ENCODE results near the gene COL8A2. TPM values are rescaled to one million over a fixed set of nuclear protein-coding genes. Genes with fewer than 3 reads are reported as not detected.

COL8A2 gene
- total RNA-seq, 1 experiment from 2014 or later = 0.24 TPM

DNA sequence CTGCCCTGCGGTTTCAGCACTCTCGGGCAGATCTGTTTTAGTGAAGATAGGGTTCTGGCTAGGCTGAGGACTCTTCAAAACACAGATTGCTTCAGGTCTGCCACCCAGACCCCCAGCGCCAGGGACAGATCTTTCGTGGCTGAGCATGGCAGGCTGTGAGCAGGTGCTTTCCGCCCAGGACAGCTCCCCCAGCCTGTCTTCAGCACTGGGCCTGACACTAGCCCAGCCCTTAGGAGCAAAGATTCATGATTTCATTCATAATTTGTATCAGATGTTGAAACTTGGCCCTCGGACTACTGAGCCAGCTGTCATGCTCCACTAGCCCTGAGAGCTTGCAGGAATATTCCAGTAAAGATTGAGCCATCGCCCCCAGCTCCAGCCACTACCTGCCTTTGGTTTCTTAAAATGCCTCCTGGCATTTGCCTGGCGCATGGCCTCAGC lies 30.4 kb downstream of the COL8A2 start:
- TF ChIP-seq, protein P1, sequence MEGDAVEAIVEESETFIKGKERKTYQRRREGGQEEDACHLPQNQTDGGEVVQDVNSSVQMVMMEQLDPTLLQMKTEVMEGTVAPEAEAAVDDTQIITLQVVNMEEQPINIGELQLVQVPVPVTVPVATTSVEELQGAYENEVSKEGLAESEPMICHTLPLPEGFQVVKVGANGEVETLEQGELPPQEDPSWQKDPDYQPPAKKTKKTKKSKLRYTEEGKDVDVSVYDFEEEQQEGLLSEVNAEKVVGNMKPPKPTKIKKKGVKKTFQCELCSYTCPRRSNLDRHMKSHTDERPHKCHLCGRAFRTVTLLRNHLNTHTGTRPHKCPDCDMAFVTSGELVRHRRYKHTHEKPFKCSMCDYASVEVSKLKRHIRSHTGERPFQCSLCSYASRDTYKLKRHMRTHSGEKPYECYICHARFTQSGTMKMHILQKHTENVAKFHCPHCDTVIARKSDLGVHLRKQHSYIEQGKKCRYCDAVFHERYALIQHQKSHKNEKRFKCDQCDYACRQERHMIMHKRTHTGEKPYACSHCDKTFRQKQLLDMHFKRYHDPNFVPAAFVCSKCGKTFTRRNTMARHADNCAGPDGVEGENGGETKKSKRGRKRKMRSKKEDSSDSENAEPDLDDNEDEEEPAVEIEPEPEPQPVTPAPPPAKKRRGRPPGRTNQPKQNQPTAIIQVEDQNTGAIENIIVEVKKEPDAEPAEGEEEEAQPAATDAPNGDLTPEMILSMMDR (conservative IDR thresholded peaks at IDR 0.05; ENCODE audit: low read depth, low read length) = no peak
- no peak for TF ChIP-seq EZH2 (IDR thresholded peaks at IDR 0.05; ENCODE audit: borderline replicate concordance, low read depth, low read length, poor library complexity, severe bottlenecking)
- Histone ChIP-seq H3K27ac (ENCODE audit: low read depth, low read length, poor library complexity, severe bottlenecking) (peak overlapping the region; percentile 15), H3K4me3 (ENCODE audit: low read depth, low read length, poor library complexity, severe bottlenecking) (no peak overlapping the region), H3K27me3 (replicated peaks; ENCODE audit: insufficient read depth, low read depth, low read length, poor library complexity) (no peaks in the 10 kb centered on the region), H3K36me3 (ENCODE audit: insufficient read depth, low read length, poor library complexity, severe bottlenecking) (peaks cover 62% of the 10 kb centered on the region), H3K4me1 (ENCODE audit: insufficient read depth, low read length, poor library complexity, severe bottlenecking) (peaks cover 7% of the 10 kb centered on the region), H3K9me3 (ENCODE audit: low read depth, low read length, poor library complexity, severe bottlenecking) (no peaks in the 10 kb centered on the region)
- ChIA-PET CTCF (no interaction called here), POLR2A (ENCODE audit: low non-redundant PET) (no interaction called here)
- no peak for DNase-seq (ENCODE audit: low spot score)
- BruUV-seq (replicated peaks) = no TSS peak
- intact Hi-C loops (cut with micrococcal nuclease; ENCODE audit: unreplicated experiment) = loop anchor here (5.0 kb wide), 2 partner anchors 38 to 93 kb away; no protein-coding TSS in a partner anchor

DNA sequence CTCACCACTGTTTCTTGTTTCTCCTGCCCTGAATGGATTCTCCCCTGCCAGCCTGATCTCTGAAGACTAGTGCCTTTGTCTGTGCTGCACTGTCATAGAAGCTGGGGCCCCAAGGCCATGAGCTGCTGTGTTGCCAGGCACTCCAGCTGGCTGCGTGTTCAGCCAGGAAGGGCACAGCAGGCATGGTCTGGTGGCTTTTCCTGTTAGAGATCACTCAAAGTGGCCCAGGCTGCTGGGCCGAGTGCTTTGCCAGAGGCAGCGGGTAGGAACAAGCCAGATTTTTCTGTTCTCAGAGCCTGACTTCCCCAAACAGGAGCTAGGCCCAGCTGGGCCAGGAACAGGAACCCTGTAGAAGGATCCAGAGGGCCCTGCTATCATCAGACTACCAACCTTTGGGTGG lies 31.1 kb downstream of the COL8A2 start:
- H3K36me3 ChIP-seq (ENCODE audit: insufficient read depth, low read length, poor library complexity, severe bottlenecking) = peaks cover 62% of the 10 kb centered on the region
- H3K4me1 ChIP-seq (ENCODE audit: insufficient read depth, low read length, poor library complexity, severe bottlenecking) = peaks cover 7% of the 10 kb centered on the region
- no peak overlapping the region for H3K4me3 ChIP-seq (ENCODE audit: low read depth, low read length, poor library complexity, severe bottlenecking)
- no peak for DNase-seq (ENCODE audit: low spot score)
- peak overlapping the region; percentile 10 for H3K27ac ChIP-seq (ENCODE audit: low read depth, low read length, poor library complexity, severe bottlenecking)
- no peaks in the 10 kb centered on the region for H3K27me3 ChIP-seq (replicated peaks; ENCODE audit: insufficient read depth, low read depth, low read length, poor library complexity)
- TF ChIP-seq EZH2 (IDR thresholded peaks at IDR 0.05; ENCODE audit: borderline replicate concordance, low read depth, low read length, poor library complexity, severe bottlenecking) = no peak
- TF ChIP-seq, protein P1 (conservative IDR thresholded peaks at IDR 0.05; ENCODE audit: low read depth, low read length) = no peak
- ChIA-PET POLR2A (ENCODE audit: low non-redundant PET) (no interaction called here), CTCF (no interaction called here)
- no TSS peak for BruUV-seq (replicated peaks)
- intact Hi-C loops (cut with micrococcal nuclease; ENCODE audit: unreplicated experiment) = no loop called here
- H3K9me3 ChIP-seq (ENCODE audit: low read depth, low read length, poor library complexity, severe bottlenecking) = no peaks in the 10 kb centered on the region

DNA sequence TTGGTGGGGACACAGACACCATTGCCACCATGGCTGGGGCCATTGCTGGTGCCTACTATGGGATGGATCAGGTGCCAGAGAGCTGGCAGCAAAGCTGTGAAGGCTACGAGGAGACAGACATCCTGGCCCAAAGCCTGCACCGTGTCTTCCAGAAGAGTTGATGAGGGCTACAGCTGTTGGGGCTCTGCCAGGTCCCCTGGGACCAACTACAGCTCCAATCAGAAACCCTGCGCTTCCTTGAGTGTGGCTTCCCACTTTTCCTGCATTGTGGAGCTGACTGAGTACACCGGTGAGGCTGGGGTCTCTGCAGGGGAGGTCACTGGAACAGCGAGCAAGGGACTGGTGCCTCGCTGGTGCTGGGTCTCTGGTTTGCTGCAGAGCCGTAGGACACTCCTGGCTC lies 31.8 kb downstream of the COL8A2 start:
- Histone ChIP-seq H3K4me1 (ENCODE audit: insufficient read depth, low read length, poor library complexity, severe bottlenecking) (peaks cover 7% of the 10 kb centered on the region), H3K4me3 (ENCODE audit: low read depth, low read length, poor library complexity, severe bottlenecking) (no peak overlapping the region), H3K36me3 (ENCODE audit: insufficient read depth, low read length, poor library complexity, severe bottlenecking) (peaks cover 62% of the 10 kb centered on the region), H3K9me3 (ENCODE audit: low read depth, low read length, poor library complexity, severe bottlenecking) (no peaks in the 10 kb centered on the region), H3K27me3 (replicated peaks; ENCODE audit: insufficient read depth, low read depth, low read length, poor library complexity) (no peaks in the 10 kb centered on the region), H3K27ac (ENCODE audit: low read depth, low read length, poor library complexity, severe bottlenecking) (no peak overlapping the region)
- no peak for DNase-seq (ENCODE audit: low spot score)
- TF ChIP-seq EZH2 (IDR thresholded peaks at IDR 0.05; ENCODE audit: borderline replicate concordance, low read depth, low read length, poor library complexity, severe bottlenecking) = no peak
- TF ChIP-seq, protein P1 (conservative IDR thresholded peaks at IDR 0.05; ENCODE audit: low read depth, low read length) = no peak
- TSS peak; percentile 7 for BruUV-seq (replicated peaks)
- CTCF ChIA-PET = no interaction called here
- intact Hi-C loops (cut with micrococcal nuclease; ENCODE audit: unreplicated experiment) = no loop called here
- POLR2A ChIA-PET (ENCODE audit: low non-redundant PET) = no interaction called here

All from A673 (cell line).